IPS-18a (cell line): Measurements from ENCODE around the gene DAAM1.

ENCODE experiments used
- H3K27ac ChIP-seq: one replicate; pipeline ENCODE4 v1.5.1; 2013; ENCODE audit warnings: low read length
- H3K27me3 ChIP-seq: one replicate; pipeline ENCODE4 v1.6.1; 2013; ENCODE audit warnings: mild to moderate bottlenecking, low read length; ENCODE audit not compliant: control insufficient read depth, insufficient read depth
- H3K36me3 ChIP-seq: one replicate; pipeline ENCODE4 v1.6.1; 2013; ENCODE audit warnings: low read depth, low read length; ENCODE audit not compliant: control insufficient read depth
- H3K4me1 ChIP-seq: one replicate; pipeline ENCODE4 v1.6.1; 2013; ENCODE audit warnings: low read depth, low read length; ENCODE audit not compliant: control insufficient read depth
- H3K4me3 ChIP-seq: one replicate; pipeline ENCODE4 v1.5.1; 2013; ENCODE audit warnings: low read length
- H3K9ac ChIP-seq: one replicate; pipeline ENCODE4 v1.6.1; 2013; ENCODE audit warnings: mild to moderate bottlenecking, low read length, moderate library complexity
- H3K9me3 ChIP-seq: one replicate; pipeline ENCODE4 v1.6.1; 2013; ENCODE audit warnings: low read depth, low read length; ENCODE audit not compliant: control insufficient read depth

Gene DAAM1

DNA sequence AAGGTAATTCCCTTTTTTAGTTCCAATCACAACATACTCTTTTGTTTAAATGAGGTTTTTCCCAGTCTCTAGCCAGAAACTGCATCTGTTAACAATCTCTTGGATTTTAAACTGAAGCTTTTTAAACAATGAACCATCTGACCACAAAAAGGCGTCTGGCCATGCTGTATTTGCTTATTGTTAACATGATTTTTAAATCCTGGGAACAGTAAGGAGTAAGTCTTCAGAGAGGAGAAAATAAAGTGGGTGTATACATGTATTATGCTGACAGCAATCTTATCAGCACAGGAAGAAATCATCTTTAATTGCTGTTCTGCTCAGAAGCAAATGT, 106.2 kb downstream of the DAAM1 start:
- Histone ChIP-seq H3K36me3 (no peaks in the 10 kb centered on the region), H3K27me3 (no peaks in the 10 kb centered on the region), H3K9me3 (no peaks in the 10 kb centered on the region), H3K9ac (no peak overlapping the region), H3K27ac (no peak overlapping the region), H3K4me1 (no peaks in the 10 kb centered on the region), H3K4me3 (no peak overlapping the region)

DNA sequence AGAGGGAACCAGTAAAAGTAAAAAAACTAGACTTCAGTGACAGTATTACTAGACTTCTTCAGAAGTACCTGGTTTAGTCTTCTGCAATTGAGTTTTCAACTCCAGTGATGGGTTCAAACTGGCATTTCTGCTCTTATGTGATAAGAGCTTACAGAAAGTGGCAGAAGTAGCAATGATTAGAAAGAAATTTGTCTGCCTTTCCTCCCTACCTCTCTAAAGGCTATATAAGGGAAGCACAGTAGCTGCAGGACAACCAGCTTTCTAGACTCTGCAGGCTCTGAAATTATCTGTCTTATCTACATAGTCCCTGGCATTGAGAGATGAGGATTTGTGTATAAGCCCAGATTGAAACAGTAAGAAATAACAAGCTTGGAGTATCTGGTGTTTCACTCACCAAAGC, 107.5 kb downstream of the DAAM1 start:
- no peak overlapping the region for H3K27ac ChIP-seq
- H3K9ac ChIP-seq: no peak overlapping the region
- H3K9me3 ChIP-seq: no peaks in the 10 kb centered on the region
- no peaks in the 10 kb centered on the region for H3K4me1 ChIP-seq
- no peak overlapping the region for H3K4me3 ChIP-seq
- H3K36me3 ChIP-seq: no peaks in the 10 kb centered on the region
- H3K27me3 ChIP-seq: no peaks in the 10 kb centered on the region

DNA sequence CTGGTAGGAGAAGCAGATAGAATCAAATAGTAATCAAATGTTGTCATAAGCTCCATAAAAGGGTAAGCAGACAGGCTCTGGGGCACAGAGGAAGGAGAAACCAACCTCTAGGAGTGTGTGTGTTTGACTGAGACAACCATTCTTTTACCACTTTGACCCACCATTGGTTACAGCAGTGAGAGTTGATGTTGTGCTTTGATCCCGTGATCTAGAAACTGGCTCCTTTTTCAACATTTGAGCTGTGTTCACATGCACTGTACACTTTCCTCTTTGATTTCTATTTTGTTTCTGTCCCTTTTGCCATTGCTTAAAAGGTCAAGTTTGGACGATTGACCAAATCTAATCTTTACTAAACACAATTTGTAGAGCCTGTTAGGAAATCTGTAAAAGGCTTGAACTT, 108.0 kb downstream of the DAAM1 start:
- H3K9ac ChIP-seq: no peak overlapping the region
- H3K4me3 ChIP-seq: no peak overlapping the region
- no peak overlapping the region for H3K27ac ChIP-seq
- no peaks in the 10 kb centered on the region for H3K36me3 ChIP-seq
- H3K27me3 ChIP-seq: no peaks in the 10 kb centered on the region
- H3K4me1 ChIP-seq: no peaks in the 10 kb centered on the region
- no peaks in the 10 kb centered on the region for H3K9me3 ChIP-seq

DNA sequence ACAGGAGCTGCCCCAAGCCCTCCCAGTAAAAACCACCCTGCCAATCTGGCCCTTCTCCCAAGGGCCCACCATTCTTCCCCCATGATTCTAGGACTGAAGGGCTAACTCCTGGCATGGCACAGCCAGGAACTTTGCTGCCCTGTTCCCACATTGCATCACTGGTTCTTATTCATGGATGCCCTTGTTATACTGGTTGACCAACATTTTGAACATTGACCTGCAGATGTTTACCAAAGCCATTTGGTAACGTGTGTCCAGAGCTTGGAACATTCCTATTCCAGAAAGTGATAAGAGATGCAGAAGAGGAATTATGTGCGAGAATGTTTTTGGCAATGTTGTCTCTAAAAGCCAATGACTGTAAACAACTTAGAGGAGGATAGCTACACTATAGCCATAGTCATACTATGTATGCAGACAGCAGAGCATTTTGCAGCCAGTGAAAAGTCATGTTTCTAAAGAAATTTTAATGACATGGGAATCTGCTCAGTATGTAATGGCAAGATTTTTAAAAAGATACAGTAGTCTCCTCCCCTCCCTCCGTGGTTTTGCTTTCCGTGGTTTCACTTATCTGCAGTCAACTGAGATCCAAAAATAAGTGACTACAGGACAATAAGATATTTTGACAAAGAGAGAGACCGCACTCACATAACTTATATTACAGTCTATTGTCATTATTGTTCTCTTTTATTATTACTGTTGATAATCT, 108.8 kb downstream of the DAAM1 start:
- no peak overlapping the region for H3K9ac ChIP-seq

DNA sequence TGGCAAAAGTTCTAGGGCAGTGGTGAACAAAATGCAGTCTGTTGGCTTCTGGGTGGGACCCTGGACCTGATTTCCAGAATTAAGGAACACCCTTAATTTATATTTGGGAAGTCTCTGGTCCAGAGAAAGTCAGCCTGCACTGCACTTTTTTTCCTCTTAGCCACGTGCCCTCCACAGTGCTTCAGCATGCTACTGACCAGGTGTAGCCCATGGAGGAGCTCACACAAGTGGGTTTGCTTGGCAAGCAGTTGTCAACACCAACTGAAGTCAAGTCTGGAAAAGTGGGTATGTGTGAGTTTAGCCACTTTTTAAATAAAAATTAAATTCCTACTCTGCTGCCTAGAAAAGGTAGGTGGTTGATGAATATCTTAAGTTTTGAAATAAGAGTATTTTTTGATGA, 111.3 kb downstream of the DAAM1 start:
- Histone ChIP-seq H3K36me3 (no peaks in the 10 kb centered on the region), H3K9ac (no peak overlapping the region), H3K4me3 (no peak overlapping the region), H3K27ac (no peak overlapping the region), H3K9me3 (no peaks in the 10 kb centered on the region), H3K4me1 (no peaks in the 10 kb centered on the region), H3K27me3 (no peaks in the 10 kb centered on the region)

More for the DNA sequence above, 108.8 kb downstream of the DAAM1 start:
- H3K27me3 ChIP-seq: no peaks in the 10 kb centered on the region
- no peaks in the 10 kb centered on the region for H3K4me1 ChIP-seq
- no peaks in the 10 kb centered on the region for H3K9me3 ChIP-seq
- no peak overlapping the region for H3K27ac ChIP-seq
- H3K4me3 ChIP-seq: no peak overlapping the region
- no peaks in the 10 kb centered on the region for H3K36me3 ChIP-seq

DNA sequence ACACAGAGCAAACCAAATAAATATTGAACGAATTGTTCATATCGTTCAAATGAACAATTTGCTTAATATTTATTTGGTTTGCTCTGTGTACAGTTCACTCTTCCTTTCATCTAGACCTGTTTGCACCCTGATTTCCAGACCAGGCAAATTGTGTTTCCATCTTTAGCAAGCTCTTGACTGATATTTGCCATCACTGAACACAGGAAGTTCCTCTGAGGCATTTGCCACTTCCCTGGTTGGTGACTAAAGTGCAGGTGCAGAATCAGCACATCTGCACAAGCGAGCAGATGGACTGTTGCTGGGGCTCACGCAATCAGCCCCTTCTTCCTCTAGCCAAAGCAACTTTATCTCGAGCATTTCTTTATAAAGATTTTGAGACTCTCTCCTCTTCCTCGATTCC, 112.9 kb downstream of the DAAM1 start:
- Histone ChIP-seq H3K9me3 (no peaks in the 10 kb centered on the region), H3K27me3 (no peaks in the 10 kb centered on the region), H3K27ac (no peak overlapping the region), H3K9ac (no peak overlapping the region), H3K4me3 (no peak overlapping the region), H3K4me1 (no peaks in the 10 kb centered on the region), H3K36me3 (no peaks in the 10 kb centered on the region)

DNA sequence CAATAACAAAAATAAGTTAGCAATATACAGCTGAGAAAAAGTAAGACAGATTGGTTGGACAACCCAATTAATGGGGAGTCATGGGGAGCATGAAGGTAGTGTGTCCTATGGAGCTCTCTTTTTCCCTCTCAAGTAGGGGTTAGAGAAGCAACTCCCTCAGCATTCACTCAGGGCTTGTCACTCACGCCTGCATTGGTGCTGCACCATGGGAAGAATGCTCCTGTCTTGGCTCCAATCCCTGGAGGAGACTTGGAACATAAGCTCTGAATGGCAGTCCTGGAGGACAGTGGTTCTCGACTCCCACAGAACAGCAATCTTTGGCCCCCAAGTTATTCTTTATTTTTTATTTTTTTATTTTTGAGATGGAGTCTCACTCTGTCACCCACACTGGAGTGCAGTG, 113.8 kb downstream of the DAAM1 start:
- no peak overlapping the region for H3K4me3 ChIP-seq
- no peaks in the 10 kb centered on the region for H3K27me3 ChIP-seq
- H3K27ac ChIP-seq: no peak overlapping the region
- H3K9me3 ChIP-seq: no peaks in the 10 kb centered on the region
- no peak overlapping the region for H3K9ac ChIP-seq
- H3K36me3 ChIP-seq: no peaks in the 10 kb centered on the region
- no peaks in the 10 kb centered on the region for H3K4me1 ChIP-seq

DNA sequence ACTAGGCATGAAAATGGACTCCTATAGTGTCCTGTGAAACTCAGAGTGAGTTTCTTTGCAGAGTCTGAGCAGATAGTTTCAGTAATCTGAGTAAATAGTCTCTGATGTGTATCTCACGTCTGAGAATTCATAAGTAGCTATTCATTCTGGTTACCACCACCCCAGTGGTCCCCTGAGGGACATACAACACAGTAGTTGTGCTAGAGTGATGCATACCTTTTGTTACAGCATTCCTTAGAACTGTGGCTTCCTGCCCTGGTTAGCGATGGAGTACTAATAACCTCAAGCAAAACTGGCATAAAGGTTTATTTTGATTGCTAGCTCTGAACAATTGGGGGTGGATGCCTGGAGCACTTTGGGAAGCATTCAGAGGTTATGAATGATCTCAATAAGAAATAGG, 114.7 kb downstream of the DAAM1 start:
- H3K27me3 ChIP-seq: no peaks in the 10 kb centered on the region
- no peaks in the 10 kb centered on the region for H3K9me3 ChIP-seq
- H3K4me1 ChIP-seq: no peaks in the 10 kb centered on the region
- no peak overlapping the region for H3K27ac ChIP-seq
- no peaks in the 10 kb centered on the region for H3K36me3 ChIP-seq
- H3K4me3 ChIP-seq: no peak overlapping the region
- H3K9ac ChIP-seq: no peak overlapping the region

DNA sequence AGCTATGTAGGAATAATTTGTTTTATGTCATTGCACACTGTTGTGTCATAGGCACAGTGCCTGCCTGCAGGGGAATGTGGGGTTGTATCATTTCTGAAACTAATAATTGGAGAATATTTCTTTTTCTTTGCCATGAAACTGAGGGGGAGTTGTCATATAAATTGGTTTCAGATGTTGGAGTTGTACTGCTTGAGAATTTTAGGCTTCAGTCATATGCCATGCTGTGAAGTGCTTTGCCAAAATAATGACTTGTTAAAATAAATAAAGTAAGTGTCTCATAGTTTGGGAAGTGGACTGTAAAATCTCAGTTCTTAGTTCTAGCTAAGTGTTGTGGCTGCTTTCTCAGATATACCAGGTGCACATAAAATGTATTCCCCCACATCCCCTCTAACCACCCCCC, 116.8 kb downstream of the DAAM1 start:
- Histone ChIP-seq H3K27me3 (no peaks in the 10 kb centered on the region), H3K9me3 (no peaks in the 10 kb centered on the region), H3K27ac (no peak overlapping the region), H3K9ac (no peak overlapping the region), H3K36me3 (no peaks in the 10 kb centered on the region), H3K4me1 (no peaks in the 10 kb centered on the region), H3K4me3 (no peak overlapping the region)

DNA sequence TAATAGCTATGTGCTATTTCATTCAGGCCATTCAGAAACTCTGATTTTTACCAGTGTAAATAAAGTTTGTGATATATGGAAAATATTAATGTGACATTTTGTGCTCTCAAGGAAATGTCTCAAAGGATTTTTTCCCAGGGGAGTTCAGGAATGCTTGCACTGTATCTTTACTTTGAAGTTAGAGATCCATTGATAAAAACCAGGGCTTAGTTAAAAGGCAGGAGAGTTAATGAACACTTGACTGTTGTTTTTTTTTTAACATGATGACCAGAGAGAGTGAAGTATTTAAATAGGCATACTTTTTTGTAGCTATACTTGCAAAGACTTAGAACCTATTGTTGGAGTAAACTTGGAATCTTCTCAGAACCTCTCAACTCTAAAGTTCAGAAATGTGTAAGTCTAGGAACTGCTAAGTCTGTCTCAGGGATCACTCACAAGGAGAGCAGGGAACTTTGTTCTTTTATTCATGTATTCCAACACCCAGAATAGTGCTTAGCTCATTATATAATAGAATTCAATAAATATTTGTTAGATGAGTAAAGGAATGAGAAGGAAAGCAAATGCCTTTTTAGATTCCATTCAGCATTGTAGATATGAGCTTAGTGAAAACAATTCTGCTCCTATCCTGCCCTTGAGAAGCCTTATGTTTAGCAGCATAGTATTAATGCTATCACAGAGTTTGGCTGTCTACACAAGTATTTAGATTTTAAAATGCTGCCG, 117.5 kb downstream of the DAAM1 start:
- Histone ChIP-seq H3K9ac (no peak overlapping the region), H3K36me3 (no peaks in the 10 kb centered on the region), H3K4me1 (no peaks in the 10 kb centered on the region), H3K9me3 (no peaks in the 10 kb centered on the region), H3K27ac (no peak overlapping the region), H3K27me3 (no peaks in the 10 kb centered on the region), H3K4me3 (no peak overlapping the region)

DNA sequence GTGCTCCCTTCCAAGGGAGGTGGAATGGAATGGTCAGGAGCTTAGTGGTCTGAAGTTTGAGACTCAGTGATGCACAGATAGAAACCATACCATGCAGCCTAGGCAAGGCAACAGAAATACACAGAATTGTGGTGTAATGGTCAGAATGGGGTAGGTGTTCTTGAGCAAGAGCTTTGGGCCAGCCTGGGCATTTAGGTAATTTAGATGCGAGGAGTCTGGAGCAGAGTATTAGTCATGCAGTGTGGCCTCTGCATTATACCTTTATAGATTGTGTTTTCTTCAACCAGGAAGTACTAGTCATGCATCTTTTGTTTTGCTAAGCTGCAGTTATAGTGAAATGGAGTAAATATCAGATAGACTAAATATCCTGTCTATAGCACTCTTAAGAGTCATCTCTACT, 118.3 kb downstream of the DAAM1 start:
- Histone ChIP-seq H3K36me3 (no peaks in the 10 kb centered on the region), H3K27ac (no peak overlapping the region), H3K9me3 (no peaks in the 10 kb centered on the region), H3K4me3 (no peak overlapping the region), H3K4me1 (no peaks in the 10 kb centered on the region), H3K9ac (no peak overlapping the region), H3K27me3 (no peaks in the 10 kb centered on the region)

DNA sequence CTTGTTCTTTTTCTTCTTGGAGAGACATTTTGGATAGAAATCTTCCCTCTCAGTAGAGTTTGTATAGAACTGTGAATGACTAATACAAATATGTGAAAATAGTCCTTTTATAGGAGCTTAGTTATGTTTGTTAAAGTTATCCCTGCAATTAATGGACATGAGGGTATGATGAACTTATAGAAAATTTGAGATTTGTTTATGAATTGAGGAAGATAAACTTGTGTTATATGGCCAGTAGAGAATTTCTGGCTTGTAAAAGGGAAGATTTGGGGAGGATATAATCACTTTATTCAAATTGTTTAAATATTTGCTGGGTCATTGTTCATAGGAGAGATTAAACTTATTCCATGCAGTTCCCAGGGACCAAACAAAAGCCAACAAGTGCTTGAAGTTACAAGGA, 119.6 kb downstream of the DAAM1 start:
- H3K9ac ChIP-seq: no peak overlapping the region
- no peaks in the 10 kb centered on the region for H3K27me3 ChIP-seq
- no peak overlapping the region for H3K27ac ChIP-seq
- H3K4me3 ChIP-seq: no peak overlapping the region
- no peaks in the 10 kb centered on the region for H3K4me1 ChIP-seq
- no peaks in the 10 kb centered on the region for H3K36me3 ChIP-seq
- no peaks in the 10 kb centered on the region for H3K9me3 ChIP-seq
